IMR-90 (cell line): ENCODE results near the gene HS3ST6. TPM values are rescaled to one million over a fixed set of nuclear protein-coding genes. Genes with fewer than 3 reads are reported as not detected.

ENCODE experiments used
- ATAC-seq: fragments of 200-7000 bp; cut with Tn5 transposase; 2 replicates; pipeline ENCODE4 v1.9.1; 2020; ENCODE audit warnings: low read depth, mild to moderate bottlenecking, moderate library complexity
- BruUV-seq: library from RNA; stranded (reverse); fragments of 400-500 nt; replicated peaks from 2 replicates; lab custom pipeline; 2021; lab: Mats Ljungman, UMichigan
- CTCF ChIA-PET: fragments of 300-600 bp; formaldehyde crosslinking; extraction: SDS; loops from one replicate; lab custom pipeline; 2021; ENCODE audit warnings: antibody characterized with exemption; lab: Yijun Ruan, JAX
- POLR2A ChIA-PET: fragments of 300-600 bp; sonication (Branson Sonifier 250); formaldehyde crosslinking; loops from one replicate; lab custom pipeline; 2022; ENCODE audit warnings: antibody characterized with exemption; ENCODE audit not compliant: unreplicated experiment; lab: Charles Lee
- DNase-seq: peaks from one replicate; pipeline ENCODE4 v3.0.0; 2013
- H2AFZ ChIP-seq: replicated peaks from 2 replicates; pipeline ENCODE3; 2013; ENCODE audit warnings: low read length, mild to moderate bottlenecking; ENCODE audit not compliant: poor library complexity
- H2AK5ac ChIP-seq: 2 replicates; pipeline ENCODE4 v1.6.1; 2013; ENCODE audit warnings: low read depth, low read length, inconsistent platforms
- H2AK9ac ChIP-seq: replicated peaks from 2 replicates; pipeline ENCODE3; 2013; ENCODE audit warnings: mild to moderate bottlenecking, low read depth, low read length, moderate library complexity; ENCODE audit not compliant: poor library complexity
- H2BK120ac ChIP-seq: 2 replicates; pipeline ENCODE4 v1.6.1; 2013; ENCODE audit warnings: low read depth, low read length, inconsistent platforms
- H2BK15ac ChIP-seq: 3 replicates; pipeline ENCODE4 v1.6.1; 2013; ENCODE audit warnings: low read depth, low read length, inconsistent platforms
- H2BK20ac ChIP-seq: 2 replicates; pipeline ENCODE4 v1.6.1; 2013; ENCODE audit warnings: low read depth, mild to moderate bottlenecking, inconsistent platforms, low read length, moderate library complexity
- H2BK5ac ChIP-seq: 2 replicates; pipeline ENCODE4 v1.6.1; 2013; ENCODE audit warnings: mild to moderate bottlenecking, low read depth, low read length, inconsistent platforms; ENCODE audit not compliant: poor library complexity, severe bottlenecking
- H3K14ac ChIP-seq: replicated peaks from 2 replicates; pipeline ENCODE4 v1.6.1; 2013; ENCODE audit warnings: low read depth, low read length, inconsistent platforms
- H3K18ac ChIP-seq: 2 replicates; pipeline ENCODE4 v1.6.1; 2013; ENCODE audit warnings: low read depth, low read length, control low read depth
- H3K23ac ChIP-seq: 2 replicates; pipeline ENCODE4 v1.6.1; 2013; ENCODE audit warnings: low read depth, low read length, inconsistent platforms
- H3K27ac ChIP-seq: 2 replicates; pipeline ENCODE4 v1.5.1; 2013; ENCODE audit warnings: mild to moderate bottlenecking, control low read depth, low read length; ENCODE audit not compliant: insufficient read depth
- H3K27me3 ChIP-seq: 2 replicates; pipeline ENCODE4 v1.6.1; 2013; ENCODE audit warnings: low read length; ENCODE audit not compliant: control insufficient read depth, insufficient read depth
- H3K36me3 ChIP-seq: 2 replicates; pipeline ENCODE4 v1.6.1; 2013; ENCODE audit warnings: low read length, mixed read lengths; ENCODE audit not compliant: control insufficient read depth, insufficient read depth
- H3K4ac ChIP-seq: 2 replicates; pipeline ENCODE4 v1.6.1; 2013; ENCODE audit warnings: low read depth, low read length, inconsistent platforms
- H3K4me1 ChIP-seq: 2 replicates; pipeline ENCODE4 v1.6.1; 2013; ENCODE audit warnings: low read length, mixed read lengths; ENCODE audit not compliant: control insufficient read depth, insufficient read depth
- H3K4me2 ChIP-seq: 2 replicates; pipeline ENCODE4 v1.6.1; 2013; ENCODE audit warnings: low read depth, mild to moderate bottlenecking, control low read depth, low read length, moderate library complexity
- H3K4me3 ChIP-seq: 2 replicates; pipeline ENCODE4 v1.5.1; 2013; ENCODE audit warnings: low read depth, mild to moderate bottlenecking, control low read depth, low read length, moderate library complexity; ENCODE audit not compliant: insufficient read depth
- H3K56ac ChIP-seq: 2 replicates; pipeline ENCODE4 v1.6.1; 2013; ENCODE audit warnings: low read length, inconsistent platforms; ENCODE audit not compliant: insufficient read depth; ENCODE audit errors: extremely low read depth
- H3K79me1 ChIP-seq, 2 experiments: 2 replicates each; pipeline ENCODE4 v1.6.1; 2013; ENCODE audit warnings: low read length in 2 of 2, inconsistent platforms in 1 of 2, low read depth in 1 of 2
- H3K9ac ChIP-seq: 2 replicates; pipeline ENCODE4 v1.6.1; 2013; ENCODE audit warnings: low read depth, low read length, control low read depth
- H3K9me1 ChIP-seq: 2 replicates; pipeline ENCODE4 v1.6.1; 2013; ENCODE audit warnings: low read length, inconsistent platforms; ENCODE audit not compliant: insufficient read depth
- H3K9me3 ChIP-seq: 2 replicates; pipeline ENCODE4 v1.6.1; 2013; ENCODE audit warnings: low read length; ENCODE audit not compliant: control insufficient read depth, insufficient read depth
- H4K20me1 ChIP-seq: 2 replicates; pipeline ENCODE4 v1.6.1; 2013; ENCODE audit warnings: low read length, inconsistent platforms; ENCODE audit not compliant: insufficient read depth
- H4K5ac ChIP-seq: 2 replicates; pipeline ENCODE4 v1.6.1; 2013; ENCODE audit warnings: mild to moderate bottlenecking, low read depth, low read length, control low read depth
- H4K8ac ChIP-seq, 2 experiments: 2 replicates each; pipeline ENCODE4 v1.6.1; 2013; ENCODE audit warnings: low read depth in 2 of 2, low read length in 2 of 2, control low read depth in 1 of 2, inconsistent platforms in 1 of 2
- H4K91ac ChIP-seq: 2 replicates; pipeline ENCODE4 v1.6.1; 2013; ENCODE audit warnings: low read depth, low read length, inconsistent platforms; ENCODE audit not compliant: insufficient read depth
- BHLHE40 ChIP-seq: fragments of 150-350 bp; IDR thresholded peaks from 2 replicates; pipeline ENCODE4 v1.6.1; 2016; ENCODE audit warnings: mild to moderate bottlenecking, low read depth, low read length
- CEBPB ChIP-seq: IDR thresholded peaks from 2 replicates; pipeline ENCODE4 v1.6.1; 2012; ENCODE audit warnings: low read depth, low read length, improper control_type of control experiment
- CHD1 ChIP-seq: IDR thresholded peaks from 2 replicates; pipeline ENCODE4 v1.6.1; 2012; ENCODE audit warnings: low read depth, low read length, improper control_type of control experiment
- CTCF ChIP-seq: conservative IDR thresholded peaks from 2 replicates; pipeline ENCODE4 v1.5.1; 2012; ENCODE audit warnings: mild to moderate bottlenecking, low read depth, low read length, improper control_type of control experiment
- ELK1 ChIP-seq: fragments of 150-350 bp; IDR thresholded peaks from 2 replicates; pipeline ENCODE4 v1.6.1; 2016; ENCODE audit warnings: low read depth, mild to moderate bottlenecking, low read length, moderate library complexity, borderline replicate concordance
- FOS ChIP-seq: fragments of 150-350 bp; IDR thresholded peaks from 2 replicates; pipeline ENCODE4 v1.6.1; 2016; ENCODE audit warnings: low read depth, low read length
- MAFK ChIP-seq: IDR thresholded peaks from 2 replicates; pipeline ENCODE4 v1.6.1; 2012; ENCODE audit warnings: low read depth, low read length, improper control_type of control experiment
- MAZ ChIP-seq: IDR thresholded peaks from 2 replicates; pipeline ENCODE4 v1.6.1; 2012; ENCODE audit warnings: low read depth, mild to moderate bottlenecking, low read length, improper control_type of control experiment, moderate library complexity, borderline replicate concordance
- MXI1 ChIP-seq: IDR thresholded peaks from 2 replicates; pipeline ENCODE4 v1.6.1; 2012; ENCODE audit warnings: low read depth, mild to moderate bottlenecking, low read length, moderate library complexity, borderline replicate concordance
- NFE2L2 ChIP-seq: fragments of 150-350 bp; IDR thresholded peaks from 2 replicates; pipeline ENCODE4 v1.6.1; 2016; ENCODE audit warnings: low read depth, mild to moderate bottlenecking, low read length
- POLR2A ChIP-seq: IDR thresholded peaks from 2 replicates; pipeline ENCODE4 v1.6.1; 2012; ENCODE audit warnings: mild to moderate bottlenecking, low read depth, low read length
- RAD21 ChIP-seq: IDR thresholded peaks from 2 replicates; pipeline ENCODE4 v1.6.1; 2012; ENCODE audit warnings: low read length, improper control_type of control experiment
- RCOR1 ChIP-seq: IDR thresholded peaks from 2 replicates; pipeline ENCODE4 v1.6.1; 2012; ENCODE audit warnings: mild to moderate bottlenecking, low read length, improper control_type of control experiment; ENCODE audit not compliant: insufficient replicate concordance
- RFX5 ChIP-seq: IDR thresholded peaks from 2 replicates; pipeline ENCODE4 v1.8.0; 2012; ENCODE audit warnings: low read depth, mild to moderate bottlenecking, low read length, moderate library complexity
- SMC3 ChIP-seq: fragments of 150-350 bp; IDR thresholded peaks from 2 replicates; pipeline ENCODE4 v1.6.1; 2016; ENCODE audit warnings: low read depth, mild to moderate bottlenecking, antibody characterized with exemption, low read length, moderate library complexity
- USF2 ChIP-seq: fragments of 150-350 bp; IDR thresholded peaks from 2 replicates; pipeline ENCODE4 v1.6.1; 2017; ENCODE audit warnings: mild to moderate bottlenecking, antibody characterized with exemption, low read length, low read depth
- WGBS, 2 experiments: methylation state at CpG; one replicate each; pipeline versions ENCODE4 v1.1.5 to v1.1.7; 2013; ENCODE audit warnings: missing lambda C conversion rate in 2 of 2; ENCODE audit not compliant: insufficient read length in 1 of 2; ENCODE audit errors: extremely low coverage in 2 of 2; 5-methylcytosine and 5-hydroxymethylcytosine counted together
- dilution Hi-C: fragments of 300-500 bp; cut with HindIII; formaldehyde crosslinking; loops from one replicate; pipeline ENCODE4 v1.14.3; 2018; ENCODE audit warnings: low sequenced_read_pairs; ENCODE audit not compliant: unreplicated experiment
- in situ Hi-C: fragments of 300-500 bp; cut with MboI; formaldehyde crosslinking; loops from 3 replicates; pipeline ENCODE4 v1.14.3; 2019; ENCODE audit warnings: low sequenced_read_pairs, inconsistent platforms, mixed read lengths
- intact Hi-C: fragments of 100-400 bp; cut with micrococcal nuclease; formaldehyde crosslinking; loops from 2 replicates; pipeline ENCODE4 v1.10.0; 2022
- polyA plus RNA-seq, 3 experiments: library from polyadenylated mRNA; depleted of rRNA; stranded (reverse); fragments of >200 nt; gene quantifications; 2 replicates each; pipeline ENCODE4 v1.2.3, GENCODE V29; 2012; ENCODE audit warnings: low replicate concordance in 1 of 3
- total RNA-seq: library from RNA; depleted of rRNA; stranded (reverse); fragments of >200 nt; gene quantifications from 2 replicates; pipeline ENCODE4 v1.2.3, GENCODE V29; 2012

Gene HS3ST6
- total and polyA plus RNA-seq, 2 of the 4 experiments (the other 2 are of a cell fraction) = not detected

- CTCF ChIA-PET = no interaction called here
- Histone ChIP-seq H3K4ac (no peak overlapping the region), H2AK5ac (no peak overlapping the region), H2BK120ac (no peak overlapping the region), H4K8ac (no peak overlapping the region), H3K4me3 (no peak overlapping the region), H3K36me3 (no peaks in the 10 kb centered on the region), H3K4me2 (no peak overlapping the region), H4K20me1 (no peaks in the 10 kb centered on the region), H2BK5ac (no peak overlapping the region), H3K23ac (no peak overlapping the region), H3K4me1 (no peaks in the 10 kb centered on the region), H2AK9ac (no peak overlapping the region), H3K18ac (no peak overlapping the region), H4K5ac (no peak overlapping the region), H2BK20ac (no peak overlapping the region), H4K91ac (no peak overlapping the region), H3K9ac (no peak overlapping the region), H3K79me1 (no peaks in the 10 kb centered on the region), H2BK15ac (no peak overlapping the region), H2AFZ (no peak overlapping the region), H3K9me1 (no peaks in the 10 kb centered on the region), H3K14ac (no peak overlapping the region), H3K27ac (no peak overlapping the region), H3K56ac (no peak overlapping the region), H3K9me3 (no peaks in the 10 kb centered on the region), H3K27me3 (peaks cover 67% of the 10 kb centered on the region)
- 87% methylated on average over 47 of the region's 59 CpGs; no CpG with 5 or more reads in 1 of the 2 experiments for whole genome bisulfite sequencing, 2 experiments
- DNase-seq (no peak), ATAC-seq (no peak)
- POLR2A ChIA-PET = no interaction called here
- in situ Hi-C loops = no loop called here
- TF ChIP-seq CHD1 (no peak), FOS (no peak), MAFK (no peak), ELK1 (no peak), RAD21 (no peak), MXI1 (no peak), USF2 (no peak), POLR2A (no peak), CEBPB (no peak), RCOR1 (no peak), MAZ (no peak), NFE2L2 (no peak), RFX5 (no peak), CTCF (no peak), SMC3 (no peak), BHLHE40 (no peak)
- intact Hi-C loops = no loop called here
- BruUV-seq = no TSS peak
- dilution Hi-C loops = no loop called here
These were observed 6.6 kb downstream of the HS3ST6 start for GRCh38 chr16:1911467-1912214.
